Tibial nerve (tissue), 4 donors: ENCODE data around the gene ACTL7B.
"Not testable (repeated sequence)": the region's sequence is repeated elsewhere in the genome, so short reads cannot be mapped to it uniquely, and the experiment has no call there.

Experiments
- EP300 ChIP-seq, 2 donors: sonication (generic); formaldehyde crosslinking; IDR thresholded peaks; one replicate each; pipeline ENCODE4 v1.6.1; 2017; ENCODE audit warnings: antibody characterized with exemption in 2 of 2, mild to moderate bottlenecking in 1 of 2
- POLR2A ChIP-seq, 2 donors: fragments of 450-650 bp; IDR thresholded peaks; one replicate each; pipeline ENCODE4 v1.6.1; 2017; ENCODE audit warnings: antibody characterized with exemption in 2 of 2, mild to moderate bottlenecking in 2 of 2, moderate library complexity in 2 of 2
- TF ChIP-seq, protein P1 (sequence below), 5 experiments: fragments of 200-600 bp in 3 of 5; fragments of 450-650 bp in 2 of 5; sonication (generic) in 3 of 5; IDR thresholded peaks; one replicate each; pipeline ENCODE4 v1.5.1; 2016 to 2019; ENCODE audit warnings: antibody characterized with exemption in 5 of 5, mild to moderate bottlenecking in 3 of 5, moderate library complexity in 2 of 5

GRCh38 chr9:108848296-108848695, 7.5 kb downstream of the ACTL7B start:
- not testable (repeated sequence) for TF ChIP-seq EP300, POLR2A (IDR thresholded peaks at IDR 0.05)
- TF ChIP-seq, protein P1, sequence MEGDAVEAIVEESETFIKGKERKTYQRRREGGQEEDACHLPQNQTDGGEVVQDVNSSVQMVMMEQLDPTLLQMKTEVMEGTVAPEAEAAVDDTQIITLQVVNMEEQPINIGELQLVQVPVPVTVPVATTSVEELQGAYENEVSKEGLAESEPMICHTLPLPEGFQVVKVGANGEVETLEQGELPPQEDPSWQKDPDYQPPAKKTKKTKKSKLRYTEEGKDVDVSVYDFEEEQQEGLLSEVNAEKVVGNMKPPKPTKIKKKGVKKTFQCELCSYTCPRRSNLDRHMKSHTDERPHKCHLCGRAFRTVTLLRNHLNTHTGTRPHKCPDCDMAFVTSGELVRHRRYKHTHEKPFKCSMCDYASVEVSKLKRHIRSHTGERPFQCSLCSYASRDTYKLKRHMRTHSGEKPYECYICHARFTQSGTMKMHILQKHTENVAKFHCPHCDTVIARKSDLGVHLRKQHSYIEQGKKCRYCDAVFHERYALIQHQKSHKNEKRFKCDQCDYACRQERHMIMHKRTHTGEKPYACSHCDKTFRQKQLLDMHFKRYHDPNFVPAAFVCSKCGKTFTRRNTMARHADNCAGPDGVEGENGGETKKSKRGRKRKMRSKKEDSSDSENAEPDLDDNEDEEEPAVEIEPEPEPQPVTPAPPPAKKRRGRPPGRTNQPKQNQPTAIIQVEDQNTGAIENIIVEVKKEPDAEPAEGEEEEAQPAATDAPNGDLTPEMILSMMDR (IDR thresholded peaks at IDR 0.05), result not testable (repeated sequence)
